NCI-H2227 (cell line): ENCODE measurements around the gene WDR45B.
A peak's percentile ranks its signal among the peaks of the same experiment; 100 is the strongest.

Experiments
- DNase-seq: peaks from one replicate; lab custom pipeline; 2025; ENCODE audit not compliant: unreplicated experiment; lab: John Stamatoyannopoulos, UW

The WDR45B gene

DNA sequence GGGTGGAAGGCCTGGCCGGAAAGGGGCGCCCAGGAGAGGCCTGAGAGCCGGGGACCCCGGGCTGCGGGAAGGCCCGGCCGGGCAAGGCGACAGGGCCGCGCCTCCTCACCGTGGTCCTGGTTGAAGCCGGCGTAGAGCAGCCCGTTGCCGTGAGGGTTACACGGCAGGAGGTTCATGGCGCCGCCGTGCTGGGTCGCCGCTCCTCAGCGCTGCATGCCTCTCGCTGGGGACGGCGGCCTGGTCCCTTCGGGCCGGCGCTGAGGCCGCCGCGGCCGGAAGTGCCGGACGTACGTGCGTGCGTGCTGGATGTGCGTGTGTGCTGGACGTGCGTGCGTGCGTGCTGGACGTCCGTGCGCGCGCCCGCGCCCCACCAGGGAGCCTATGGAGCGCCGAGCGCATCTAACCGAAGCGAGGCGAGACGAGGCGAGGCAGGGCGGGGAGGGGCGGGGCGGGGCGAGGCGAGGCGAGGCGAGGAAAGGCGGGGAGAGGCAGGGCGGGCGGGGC, at the start of gene WDR45B:
Gene WDR45B, minus strand, starts transcription at position 280 of the 504 bp plus-strand sequence. Its CDS starts 104 bp downstream, at position 176.
- peak; percentile 98 for DNase-seq

DNA sequence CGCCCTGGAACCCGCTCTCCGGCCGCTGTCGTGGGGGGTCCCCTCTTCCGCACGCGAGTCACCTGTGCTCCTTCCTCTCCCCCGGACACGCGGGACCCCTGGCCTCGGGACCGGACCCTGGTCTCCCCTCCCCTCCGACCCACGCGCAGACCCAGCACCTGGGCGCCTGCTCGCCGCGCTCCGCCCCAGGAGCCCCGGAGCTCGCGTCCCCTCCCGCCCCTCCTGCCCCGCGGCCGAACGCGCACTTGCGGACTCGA, 49.5 kb upstream of the WDR45B start:
- DNase-seq, result no peak

DNA sequence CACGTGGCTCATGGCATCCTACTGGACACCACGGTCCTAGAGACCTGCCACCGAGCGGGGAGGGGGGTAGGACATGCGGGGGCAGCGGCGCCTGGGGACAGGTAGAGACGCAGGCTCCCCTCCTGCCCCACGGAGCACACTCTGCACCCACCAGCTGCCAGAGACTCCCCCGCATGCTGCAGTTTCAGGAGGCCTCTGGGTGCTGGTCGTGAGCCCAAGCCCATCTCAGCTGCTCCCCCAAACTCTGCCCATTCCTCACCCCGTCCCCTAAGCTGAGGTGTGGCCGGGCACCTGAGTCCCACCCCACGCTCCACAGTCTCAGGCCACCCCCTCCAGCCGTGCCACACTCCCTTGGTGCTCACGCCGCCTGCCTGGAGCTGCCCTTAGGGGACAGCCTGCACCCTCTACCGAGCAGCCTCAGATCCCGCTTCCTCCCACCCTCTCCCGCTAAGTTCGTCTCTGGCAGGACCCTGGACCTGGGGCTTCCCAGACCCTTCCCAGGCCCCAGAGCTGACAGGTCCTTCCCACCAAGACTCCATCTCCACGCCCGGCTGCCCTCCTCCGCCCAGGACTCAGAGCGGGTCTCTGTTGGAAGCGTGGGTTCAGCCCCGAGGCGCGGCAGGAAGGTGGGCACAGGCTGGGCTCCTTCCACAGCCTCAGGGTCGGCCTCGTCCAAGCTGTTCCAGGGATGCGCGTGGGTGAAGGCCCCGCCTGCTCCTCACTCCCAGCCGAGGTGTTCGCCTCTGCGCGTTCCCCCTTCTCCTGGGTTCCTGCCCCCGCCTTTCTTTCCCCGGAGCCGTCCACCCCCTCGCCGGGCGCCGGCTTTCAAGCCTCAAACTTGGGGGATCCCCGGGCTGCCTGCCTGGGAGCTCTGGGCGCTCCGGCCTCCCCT, 48.9 kb upstream of the WDR45B start:
- DNase-seq, result no peak

DNA sequence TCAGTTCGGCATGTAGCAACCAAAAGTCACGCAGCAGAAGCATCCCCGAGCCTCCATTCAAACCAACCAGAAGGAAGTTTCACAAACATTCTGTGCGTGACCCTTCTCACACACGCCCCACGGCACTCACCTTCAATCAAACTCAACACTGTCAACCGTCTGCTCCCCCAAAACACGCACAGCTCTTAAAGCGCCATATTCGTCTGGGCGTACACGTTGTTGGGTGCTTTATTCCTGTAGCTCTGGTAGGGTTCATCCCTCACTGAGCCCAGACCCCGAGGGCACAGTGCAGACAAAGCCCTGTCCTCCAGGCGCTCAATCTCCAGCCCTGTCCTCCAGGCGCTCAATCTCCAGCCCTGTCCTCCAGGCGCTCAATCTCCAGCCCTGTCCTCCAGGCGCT, 48.0 kb upstream of the WDR45B start:
- no peak for DNase-seq

DNA sequence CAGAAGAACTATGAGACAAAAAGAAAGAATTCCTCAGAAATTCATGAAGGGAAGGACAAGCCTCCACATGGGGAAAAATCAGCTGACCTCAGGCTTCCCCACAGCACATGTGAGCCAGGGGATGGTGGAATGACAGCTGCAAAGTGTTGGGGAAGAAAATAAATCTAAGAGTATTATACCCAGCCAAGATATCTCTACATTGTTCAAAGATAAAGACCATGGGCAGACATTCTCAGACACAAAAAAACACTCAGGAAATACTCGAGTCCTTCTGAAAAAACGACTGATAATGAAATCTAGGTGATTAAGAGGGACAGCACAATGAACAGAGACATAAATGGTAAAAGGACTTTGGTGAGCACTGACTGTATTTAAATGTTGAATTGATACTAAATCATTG, 46.4 kb upstream of the WDR45B start:
- DNase-seq, result no peak

DNA sequence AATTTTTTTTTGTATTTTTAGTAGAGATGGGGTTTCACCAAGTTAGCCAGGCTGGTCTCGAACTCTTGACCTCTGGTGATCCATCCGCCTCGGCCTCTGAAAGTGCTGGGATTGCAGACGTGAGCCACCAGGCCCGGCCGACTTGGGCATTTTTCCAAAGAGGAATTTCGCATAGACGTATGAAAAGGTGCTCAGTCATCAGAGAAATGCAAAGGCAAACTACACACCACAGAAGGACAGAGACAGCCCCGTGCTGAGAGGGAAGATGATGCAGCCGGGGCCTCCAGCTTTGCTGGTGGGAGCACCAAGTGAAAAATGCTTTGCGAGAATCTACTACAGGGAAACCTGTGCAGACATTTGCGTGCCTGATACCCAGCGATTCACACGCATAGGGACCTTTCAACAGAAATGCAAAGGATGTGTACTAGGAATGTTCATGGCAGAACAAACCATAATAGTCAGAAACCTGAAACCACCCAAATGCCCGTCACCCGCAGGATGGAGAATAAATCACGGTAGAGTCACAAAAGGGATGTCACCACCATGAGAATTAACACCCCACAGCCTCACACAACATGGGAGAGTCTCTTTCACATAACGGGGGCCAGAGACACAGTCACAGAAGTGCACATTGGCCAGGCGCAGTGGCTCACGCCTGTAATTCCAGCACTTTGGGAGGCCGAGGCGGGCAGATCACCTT, 45.1 kb upstream of the WDR45B start:
- DNase-seq, result no peak

DNA sequence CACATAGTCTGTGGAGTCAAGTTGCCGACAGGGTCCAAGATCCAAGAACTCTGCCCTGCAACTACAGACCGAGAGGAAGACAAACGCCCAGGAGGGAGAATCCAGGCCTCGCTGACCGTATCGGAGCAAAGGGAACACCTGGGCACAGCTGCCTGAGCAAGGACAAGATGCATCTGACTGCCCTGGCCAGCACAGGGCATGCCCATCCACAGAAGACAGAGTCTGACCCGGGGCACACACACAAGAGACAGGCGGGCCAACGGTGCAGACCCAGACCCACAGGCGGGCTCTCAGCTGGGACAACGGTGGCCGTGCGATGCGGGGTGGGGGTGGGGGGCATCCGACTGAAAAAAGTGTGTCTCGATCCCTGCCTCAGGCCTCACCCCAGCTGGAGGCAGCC, 44.0 kb upstream of the WDR45B start:
- DNase-seq, result no peak

DNA sequence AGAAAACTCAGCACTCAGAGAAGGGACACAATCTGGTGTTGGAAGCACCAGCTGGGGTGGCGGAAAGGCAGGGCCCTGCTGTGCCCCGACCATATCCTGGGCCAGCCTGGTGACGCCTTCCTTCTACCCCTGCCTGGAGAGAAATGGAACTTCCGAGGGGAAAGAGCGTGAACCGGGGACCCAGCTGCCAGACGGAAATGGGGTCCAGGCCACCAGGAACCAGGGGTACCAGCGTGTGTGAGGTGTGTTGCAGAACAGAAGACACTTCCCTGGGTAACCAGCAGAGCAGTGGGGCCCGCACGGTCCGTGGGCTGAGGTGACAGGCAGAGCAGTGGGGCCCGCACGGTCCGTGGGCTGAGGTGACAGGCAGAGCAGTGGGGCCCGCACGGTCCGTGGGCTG, 43.5 kb upstream of the WDR45B start:
- DNase-seq, result no peak

DNA sequence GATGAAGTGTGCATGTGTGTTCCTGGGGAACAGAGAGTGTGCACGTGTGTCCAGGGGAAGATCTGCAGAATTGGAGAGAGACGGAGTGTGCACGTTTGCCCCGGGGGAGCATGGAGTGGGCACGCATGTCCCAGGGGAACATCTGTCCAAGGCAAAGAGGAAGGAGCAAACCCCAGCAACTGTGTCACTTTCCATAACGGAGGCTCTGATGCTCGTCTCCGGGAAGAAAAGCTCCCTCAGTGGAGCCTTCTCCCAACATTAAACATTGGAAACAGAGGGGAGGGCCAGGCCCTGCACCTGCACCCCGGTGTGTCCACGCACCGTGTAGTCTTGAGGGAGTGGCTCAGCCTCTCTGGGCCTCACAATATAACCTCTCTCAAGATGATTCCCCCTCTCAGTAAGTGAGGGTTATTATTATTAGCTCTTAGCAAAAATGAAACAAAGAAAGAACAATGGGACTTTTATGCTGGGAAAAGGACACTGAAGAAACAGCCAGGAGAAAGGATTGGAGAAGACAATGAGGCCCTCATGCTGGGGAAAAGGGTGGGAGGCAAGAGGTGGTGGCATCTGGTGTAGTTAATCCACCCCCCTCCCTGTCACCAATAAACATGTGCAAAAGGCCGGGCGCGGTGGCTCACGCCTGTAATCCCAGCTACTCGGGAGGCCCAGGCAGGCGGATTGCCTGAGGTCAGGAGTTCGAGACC, 42.7 kb upstream of the WDR45B start:
- DNase-seq, result peak; percentile 28

DNA sequence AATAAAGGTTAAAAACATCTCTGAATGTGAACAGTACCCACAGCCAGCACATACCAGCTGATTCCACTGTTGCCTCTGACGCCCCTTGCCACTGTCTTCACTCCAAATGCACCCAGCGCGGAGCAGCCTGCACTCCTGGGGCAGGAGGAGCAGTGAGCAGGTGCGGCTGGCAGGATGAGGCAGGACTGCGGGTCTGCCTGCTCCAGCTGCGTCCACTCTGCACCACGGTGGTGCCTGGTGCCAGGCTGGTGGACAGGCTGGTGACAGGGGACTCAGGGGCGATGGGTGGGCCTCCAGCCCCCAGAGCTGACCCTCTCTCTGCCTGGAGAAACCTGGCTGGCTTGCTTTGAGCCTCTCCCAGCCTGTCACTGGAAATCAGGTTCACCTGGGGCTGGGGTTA, 40.8 kb upstream of the WDR45B start:
- no peak for DNase-seq

DNA sequence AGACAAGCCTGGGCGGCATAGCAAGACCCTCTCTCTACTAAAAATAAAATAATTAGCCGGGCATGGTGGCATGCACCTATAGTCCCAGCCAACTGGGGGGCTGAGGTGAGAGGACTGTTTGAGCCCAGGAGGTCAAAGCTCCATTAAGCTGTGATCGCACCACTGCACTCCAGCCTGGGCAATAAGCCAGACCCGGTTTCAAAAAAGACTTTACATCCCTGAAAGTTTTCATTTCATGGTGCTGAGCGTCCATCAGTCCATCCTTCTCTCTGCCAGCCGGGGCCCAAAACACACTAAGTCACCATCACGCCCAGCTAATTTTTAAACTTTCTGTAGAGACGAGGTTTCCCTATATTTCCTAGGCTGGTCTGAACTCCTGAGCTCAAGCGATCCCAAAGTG, 39.6 kb upstream of the WDR45B start:
- no peak for DNase-seq

DNA sequence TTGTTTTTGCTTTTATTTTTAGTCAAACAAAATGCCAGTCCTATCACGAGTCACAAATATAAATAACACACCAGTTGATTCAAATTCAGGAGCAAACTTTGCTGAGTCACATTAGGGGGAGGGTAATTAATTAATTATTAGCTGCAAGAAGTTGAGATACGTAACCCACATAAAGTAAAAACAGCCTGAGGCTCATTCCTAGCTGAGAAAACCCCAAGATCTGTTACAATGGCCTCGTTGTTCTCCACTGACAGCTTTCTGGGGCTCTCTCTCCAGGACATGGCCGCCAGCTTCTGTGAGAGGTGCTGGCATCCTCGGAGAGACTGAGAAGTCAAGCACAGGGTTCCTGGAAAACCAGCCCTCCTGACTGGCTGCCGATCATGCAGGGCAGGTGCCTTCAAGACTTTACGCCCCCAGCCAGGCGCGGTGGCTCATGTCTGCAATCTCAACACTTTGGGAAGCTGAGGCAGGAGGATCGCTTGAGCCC, 39.2 kb upstream of the WDR45B start:
- no peak for DNase-seq

DNA sequence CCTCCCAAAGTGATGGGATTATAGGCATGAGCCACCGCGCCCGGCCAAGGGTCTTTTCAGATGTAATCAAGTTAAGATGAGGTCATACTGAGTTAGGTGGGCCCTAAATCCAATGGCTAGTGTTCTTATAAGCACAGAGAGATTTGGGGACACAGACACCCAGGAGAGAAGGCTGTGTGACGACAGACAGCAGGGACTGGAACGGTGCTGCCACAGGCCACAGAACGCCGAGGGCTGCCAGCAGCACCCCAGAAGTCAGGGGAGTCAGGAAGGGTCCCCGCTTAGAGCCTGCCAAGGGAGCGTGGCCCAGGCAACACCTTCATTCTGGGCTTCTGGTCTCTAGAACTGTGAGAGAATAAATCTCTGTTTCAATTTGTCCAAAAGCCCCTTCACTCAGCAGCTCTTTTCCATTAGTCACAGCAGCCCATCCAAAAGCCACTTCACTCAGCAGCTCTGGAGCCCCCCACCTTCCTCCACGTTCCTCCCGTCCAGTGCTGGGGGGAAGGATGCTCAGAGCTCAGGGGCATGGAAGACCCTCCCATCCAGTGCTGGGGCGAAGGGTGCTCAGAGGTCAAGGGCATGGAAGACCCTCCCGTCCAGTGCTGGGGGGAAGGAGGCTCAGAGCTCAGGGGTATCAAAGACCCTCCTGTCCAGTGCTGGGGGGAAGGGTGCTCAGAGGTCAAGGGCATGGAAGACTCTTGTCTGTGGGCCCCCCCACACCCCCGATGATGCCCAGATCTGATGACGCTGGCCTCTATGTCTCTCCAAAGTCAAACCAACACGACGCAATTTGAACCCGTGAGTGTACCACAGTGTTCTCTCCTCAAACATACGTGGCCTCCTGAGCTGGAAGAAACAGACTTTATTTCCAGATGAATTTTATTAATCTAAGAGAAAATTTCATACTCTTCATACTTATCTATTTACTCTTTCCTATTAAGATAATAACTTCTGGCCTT, 38.4 kb upstream of the WDR45B start:
- no peak for DNase-seq

DNA sequence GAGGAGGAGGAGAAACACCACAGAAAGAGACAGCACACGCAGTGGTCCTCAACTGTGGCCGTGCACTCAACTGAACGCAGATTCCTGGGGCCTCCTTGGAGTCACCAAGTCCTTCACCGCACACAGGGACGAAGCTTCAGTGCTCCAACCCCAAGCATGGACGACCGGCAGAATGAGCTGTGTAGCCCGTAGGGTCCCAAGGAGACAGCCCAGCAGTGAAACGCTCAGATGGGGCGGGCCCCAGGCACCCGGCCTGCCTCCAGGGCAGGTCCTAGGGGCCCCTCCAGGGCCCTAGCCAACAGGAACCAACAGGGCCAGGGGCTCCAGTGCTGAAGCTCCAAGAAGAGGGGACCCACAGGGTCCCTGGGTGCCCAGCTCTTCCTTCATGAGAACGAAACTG, 37.0 kb upstream of the WDR45B start:
- no peak for DNase-seq

DNA sequence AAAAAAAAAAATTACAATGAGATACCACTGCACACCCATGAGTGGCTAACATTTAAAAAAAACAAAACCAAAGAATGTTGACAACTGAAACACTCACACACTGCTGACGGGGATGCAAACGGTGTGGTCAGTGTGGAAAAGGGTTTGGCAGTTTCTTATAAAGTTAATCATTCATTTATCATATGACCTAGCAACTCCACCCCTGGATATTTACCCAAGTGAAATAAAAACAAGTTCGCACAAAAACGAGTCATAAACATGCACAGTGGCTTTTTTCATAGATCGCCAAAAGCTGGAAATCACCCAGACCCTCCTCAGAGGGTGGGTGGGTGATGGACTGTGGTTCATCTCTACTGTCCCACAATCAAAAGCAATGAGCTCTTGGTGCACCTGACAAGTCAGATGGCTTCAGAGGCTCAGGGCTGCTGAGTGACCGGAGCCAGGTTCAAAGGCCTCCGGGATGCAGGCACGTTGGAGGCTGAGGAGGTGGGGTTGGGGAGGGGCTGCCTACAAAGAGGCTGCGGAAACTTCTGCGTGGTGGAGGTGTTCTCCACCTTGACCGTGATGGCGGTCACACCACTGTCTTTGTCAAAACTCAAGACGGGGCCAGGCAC, 36.1 kb upstream of the WDR45B start:
- no peak for DNase-seq

DNA sequence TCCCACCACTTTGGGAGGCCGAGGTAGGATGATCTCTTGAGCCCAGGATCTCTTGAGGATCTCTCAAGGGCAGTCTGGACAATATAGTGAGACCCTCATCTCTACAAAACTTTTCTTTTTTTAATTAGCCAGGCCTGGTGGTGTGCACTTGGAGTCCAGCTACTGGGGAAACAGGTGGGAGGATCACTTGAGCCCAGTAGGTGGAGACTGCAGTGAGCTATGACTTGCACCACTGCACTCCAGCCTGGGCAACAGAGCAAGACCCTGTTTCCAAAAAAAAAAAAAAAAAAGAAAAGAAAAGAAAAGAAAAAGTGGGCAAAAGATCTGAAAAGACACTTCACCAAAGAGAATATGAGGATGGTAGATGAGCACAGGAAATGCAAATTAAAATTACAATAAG, 35.3 kb upstream of the WDR45B start:
- no peak for DNase-seq

DNA sequence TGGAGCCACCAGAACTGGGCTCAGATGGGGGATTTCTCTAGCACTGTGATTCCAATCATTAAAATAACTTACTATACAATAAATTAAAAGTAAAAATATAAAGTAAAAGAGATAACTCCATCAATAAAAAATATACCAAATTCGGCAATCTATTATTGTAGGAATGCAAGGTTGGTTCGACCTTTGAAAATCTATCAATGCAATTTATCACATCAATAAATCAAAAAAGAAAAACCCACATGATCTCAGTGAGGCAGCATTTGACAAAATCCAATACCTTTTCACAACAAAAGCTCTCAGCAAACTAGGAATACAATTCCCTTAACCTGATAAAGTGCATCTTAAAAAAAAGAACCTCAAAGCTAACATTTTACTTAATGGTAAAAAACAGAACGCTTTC, 33.3 kb upstream of the WDR45B start:
- DNase-seq, result no peak

DNA sequence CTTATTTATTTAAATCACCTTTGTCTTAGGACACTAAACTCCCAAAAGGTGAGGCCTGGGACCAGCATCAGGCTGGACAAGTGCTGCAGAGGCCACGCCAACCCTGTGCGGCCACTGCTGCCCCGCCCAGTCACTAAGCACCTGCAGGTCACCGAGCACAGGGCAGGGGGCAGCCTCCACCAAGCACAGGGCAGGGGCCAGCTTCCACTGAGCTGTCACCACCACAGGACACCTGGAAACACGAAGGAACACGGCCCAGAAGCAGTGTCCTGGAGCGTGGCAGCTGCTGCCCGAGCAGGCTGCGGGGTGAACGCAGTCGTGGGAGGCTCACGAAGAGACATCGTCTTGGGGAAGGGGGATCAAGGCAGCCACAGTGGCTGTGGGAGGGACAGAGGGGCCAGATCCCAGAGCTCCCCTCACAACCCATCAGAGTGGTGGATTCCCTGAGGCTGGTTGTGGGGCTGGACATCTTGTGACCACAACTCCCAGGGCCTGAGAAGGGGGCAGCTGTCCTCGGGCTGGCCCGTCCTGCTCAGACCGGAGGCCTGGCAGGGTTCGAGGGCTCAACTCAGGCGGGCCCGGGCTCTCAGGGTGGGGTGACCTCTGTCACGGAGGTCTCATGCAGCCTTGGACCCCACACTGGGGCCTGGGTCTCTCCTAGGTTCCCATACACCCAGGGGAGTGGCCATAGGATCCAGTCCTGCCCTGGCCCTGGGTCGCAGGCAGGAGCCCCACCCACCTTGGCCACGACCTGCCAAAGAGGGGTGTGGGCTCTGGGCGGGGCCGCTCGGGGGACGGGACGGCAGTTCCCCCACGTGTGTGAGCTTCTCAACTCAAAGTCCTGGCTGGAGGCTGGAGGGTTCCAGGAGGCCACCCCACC, 31.6 kb upstream of the WDR45B start:
- DNase-seq, result no peak

DNA sequence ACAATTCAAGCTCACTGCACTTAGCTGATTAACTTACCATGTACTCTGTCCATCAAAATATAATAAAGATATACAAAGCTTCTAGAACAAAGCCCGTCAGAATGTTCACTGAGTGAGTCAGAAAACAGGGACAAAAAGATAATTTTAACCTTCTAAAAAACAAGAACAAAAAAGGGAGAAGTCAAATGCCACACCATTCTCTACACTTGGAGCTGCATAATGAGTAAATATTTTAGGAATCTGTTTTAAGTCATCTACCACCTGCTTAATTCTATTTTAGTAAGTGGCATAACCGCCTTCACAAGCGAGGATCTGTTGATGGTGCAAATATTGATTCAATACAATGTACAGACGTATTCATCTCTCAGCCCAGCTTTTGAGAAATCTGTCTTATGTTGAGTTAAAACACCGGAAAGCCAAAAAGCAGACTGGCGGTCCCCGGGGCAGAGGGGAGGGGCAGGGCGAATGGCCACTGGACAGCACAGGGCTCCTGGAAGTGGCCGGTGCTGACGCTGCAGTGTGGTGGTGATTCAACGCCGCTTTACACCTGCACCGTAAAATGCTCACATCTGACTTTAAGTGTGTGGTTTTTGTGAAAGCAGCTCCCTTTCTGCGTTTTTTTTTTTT, 30.1 kb upstream of the WDR45B start:
- no peak for DNase-seq
